SK-N-MC (cell line): ENCODE data around the gene ZFP91.

Experiments
- EZH2 ChIP-seq: fragments of 200-600 bp; sonication (generic); IDR thresholded peaks from one replicate; pipeline ENCODE4 v1.6.1; 2017; ENCODE audit warnings: antibody characterized with exemption
- FOXP2 ChIP-seq: optimal IDR thresholded peaks from 2 replicates; pipeline ENCODE3; 2011; ENCODE audit warnings: mild to moderate bottlenecking, moderate library complexity; ENCODE audit not compliant: insufficient read depth; ENCODE audit errors: extremely low read length, control extremely low read depth
- POLR2AphosphoS5 ChIP-seq: IDR thresholded peaks from 2 replicates; pipeline ENCODE4 v1.6.1; 2012; ENCODE audit warnings: mild to moderate bottlenecking, low read depth, low read length, borderline replicate concordance

DNA sequence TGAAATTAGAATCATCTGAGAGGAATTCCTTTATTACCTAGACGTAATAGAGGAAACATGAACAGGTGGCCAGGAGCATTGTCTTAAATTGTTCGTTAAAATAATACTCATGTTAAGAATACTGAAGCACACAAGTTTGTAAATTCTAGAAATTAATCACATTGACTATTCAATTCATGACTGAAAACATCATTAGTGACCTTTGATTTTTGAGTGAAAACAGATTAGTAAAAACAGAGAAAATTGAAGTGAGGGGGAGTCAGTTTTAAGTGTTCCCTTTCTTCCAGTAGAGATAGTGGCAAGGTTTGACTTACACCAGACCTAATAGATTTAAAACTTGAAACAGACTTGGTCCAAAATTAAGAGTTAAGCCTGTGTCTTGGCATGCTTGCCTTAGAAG, 1.4 kb downstream of the ZFP91 start:
- no peak for TF ChIP-seq POLR2AphosphoS5
- no peak for TF ChIP-seq EZH2
- TF ChIP-seq FOXP2: no peak
